ENCODE measurements around the gene PPP5C.

GRCh38 chr19:46357846-46358583, 11.1 kb downstream of the PPP5C start:
- TF ChIP-seq CTCF (IDR thresholded peaks at IDR 0.05) (no peak), POLR2A (IDR thresholded peaks at IDR 0.05) (no peak)

Data from heart left ventricle (tissue), 13 donors.